Measurements from ENCODE around the gene APOD.

The APOD gene

GRCh38 chr3:195555110-195555509 is 28.6 kb downstream of the APOD start:
- no peak for DNase-seq (ENCODE audit: low read depth in 1 of 2, low spot score in 1 of 2)

- no peak for DNase-seq (ENCODE audit: low read depth in 1 of 2, low spot score in 1 of 2)
These were observed 29.3 kb downstream of the APOD start for GRCh38 chr3:195554458-195554857.

GRCh38 chr3:195553268-195553667 is 30.5 kb downstream of the APOD start:
- no peak for DNase-seq (ENCODE audit: low read depth in 1 of 2, low spot score in 1 of 2)

- DNase-seq (ENCODE audit: low read depth in 1 of 2, low spot score in 1 of 2), result no peak
These were observed 32.3 kb downstream of the APOD start for GRCh38 chr3:195551381-195551978.

- no peak for DNase-seq (ENCODE audit: low read depth in 1 of 2, low spot score in 1 of 2)
These were observed 33.0 kb downstream of the APOD start for GRCh38 chr3:195550723-195551122.

- peak; percentile 32 to 68 for DNase-seq (ENCODE audit: low read depth in 1 of 2, low spot score in 1 of 2)
These were observed 33.7 kb downstream of the APOD start for GRCh38 chr3:195549931-195550519.

- DNase-seq (ENCODE audit: low read depth in 1 of 2, low spot score in 1 of 2), result no peak
These were observed 34.8 kb downstream of the APOD start for GRCh38 chr3:195548987-195549386.

GRCh38 chr3:195548501-195548900 is 35.2 kb downstream of the APOD start:
- no peak for DNase-seq (ENCODE audit: low read depth in 1 of 2, low spot score in 1 of 2)

GRCh38 chr3:195548006-195548405 is 35.7 kb downstream of the APOD start:
- DNase-seq (ENCODE audit: low read depth in 1 of 2, low spot score in 1 of 2), result no peak

- DNase-seq (ENCODE audit: low read depth in 1 of 2, low spot score in 1 of 2), result no peak
These were observed 37.6 kb downstream of the APOD start for GRCh38 chr3:195546130-195546560.

- no peak for DNase-seq (ENCODE audit: low read depth in 1 of 2, low spot score in 1 of 2)
These were observed 39.1 kb downstream of the APOD start for GRCh38 chr3:195544634-195545033.

- DNase-seq (ENCODE audit: low read depth in 1 of 2, low spot score in 1 of 2), result no peak
These were observed 39.6 kb downstream of the APOD start for GRCh38 chr3:195544230-195544536.

GRCh38 chr3:195543500-195544229 is 40.1 kb downstream of the APOD start:
- DNase-seq (ENCODE audit: low read depth in 1 of 2, low spot score in 1 of 2), result no peak

GRCh38 chr3:195542698-195543499 is 40.8 kb downstream of the APOD start, which contains the start of gene PPP1R2:
PPP1R2 (minus strand) TSS chr3:195543325; CDS start chr3:195543025, 300 bp downstream.
- DNase-seq (ENCODE audit: low read depth in 1 of 2, low spot score in 1 of 2), result peak; percentile 82 to 87

- no peak for DNase-seq (ENCODE audit: low read depth in 1 of 2, low spot score in 1 of 2)
These were observed 41.4 kb downstream of the APOD start for GRCh38 chr3:195542316-195542697.

- DNase-seq (ENCODE audit: low read depth in 1 of 2, low spot score in 1 of 2), result no peak
These were observed 43.2 kb downstream of the APOD start for GRCh38 chr3:195540511-195540910.

GRCh38 chr3:195540027-195540426 is 43.7 kb downstream of the APOD start:
- no peak for DNase-seq (ENCODE audit: low read depth in 1 of 2, low spot score in 1 of 2)

GRCh38 chr3:195539479-195539878 is 44.3 kb downstream of the APOD start:
- no peak for DNase-seq (ENCODE audit: low read depth in 1 of 2, low spot score in 1 of 2)

- DNase-seq (ENCODE audit: low read depth in 1 of 2, low spot score in 1 of 2), result peak in 1 of 2 donors; percentile 63
These were observed 45.7 kb downstream of the APOD start for GRCh38 chr3:195537995-195538394.

GRCh38 chr3:195535293-195535692 is 48.4 kb downstream of the APOD start:
- no peak for DNase-seq (ENCODE audit: low read depth in 1 of 2, low spot score in 1 of 2)

GRCh38 chr3:195532834-195533233 is 50.9 kb downstream of the APOD start:
- DNase-seq (ENCODE audit: low read depth in 1 of 2, low spot score in 1 of 2), result no peak

GRCh38 chr3:195532345-195532744 is 51.4 kb downstream of the APOD start:
- no peak for DNase-seq (ENCODE audit: low read depth in 1 of 2, low spot score in 1 of 2)

Data from activated CD4-positive, alpha-beta T cell treated with anti-CD3 and anti-CD28 coated beads, Interleukin-2, amount 50 U/mL, for 24 hours (primary cell).